ENCODE measurements around the gene IL1RL1.

Gene IL1RL1

GRCh38 chr2:102310964-102311640 lies at the start of gene IL1RL1:
Gene IL1RL1, plus strand, starts transcription at chr2:102311563. Its CDS starts 26,702 bp downstream, at chr2:102338265.
- TF ChIP-seq CTCF (IDR thresholded peaks at IDR 0.05) = no peak

GRCh38 chr2:102262216-102263129 lies 48.9 kb upstream of the IL1RL1 start:
- no peak for TF ChIP-seq CTCF (IDR thresholded peaks at IDR 0.05)

GRCh38 chr2:102264952-102265351 lies 46.4 kb upstream of the IL1RL1 start:
- TF ChIP-seq CTCF (IDR thresholded peaks at IDR 0.05) = no peak

DNA sequence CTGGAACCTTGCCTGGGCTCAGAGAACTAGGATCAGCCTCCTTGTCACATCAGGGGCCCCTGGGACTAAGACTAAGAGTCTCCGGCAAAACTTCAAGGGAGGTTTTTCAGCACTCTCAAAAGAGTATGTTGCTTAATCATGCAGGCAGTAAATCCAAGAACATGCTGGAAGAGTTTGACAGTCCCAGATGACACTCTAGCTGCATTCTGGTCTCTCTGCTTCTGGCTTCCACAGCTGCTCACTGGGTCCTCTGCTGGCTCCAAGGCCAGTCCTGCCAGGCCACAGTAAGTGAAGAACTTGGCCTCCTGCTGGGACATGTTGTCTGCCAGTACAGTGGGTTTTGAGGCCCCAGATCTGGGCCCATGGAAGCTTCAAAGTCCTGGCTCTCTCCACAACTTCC lies 45.2 kb upstream of the IL1RL1 start:
- TF ChIP-seq CTCF (IDR thresholded peaks at IDR 0.05) = no peak

GRCh38 chr2:102267774-102268173 lies 43.6 kb upstream of the IL1RL1 start:
- no peak for TF ChIP-seq CTCF (IDR thresholded peaks at IDR 0.05)

DNA sequence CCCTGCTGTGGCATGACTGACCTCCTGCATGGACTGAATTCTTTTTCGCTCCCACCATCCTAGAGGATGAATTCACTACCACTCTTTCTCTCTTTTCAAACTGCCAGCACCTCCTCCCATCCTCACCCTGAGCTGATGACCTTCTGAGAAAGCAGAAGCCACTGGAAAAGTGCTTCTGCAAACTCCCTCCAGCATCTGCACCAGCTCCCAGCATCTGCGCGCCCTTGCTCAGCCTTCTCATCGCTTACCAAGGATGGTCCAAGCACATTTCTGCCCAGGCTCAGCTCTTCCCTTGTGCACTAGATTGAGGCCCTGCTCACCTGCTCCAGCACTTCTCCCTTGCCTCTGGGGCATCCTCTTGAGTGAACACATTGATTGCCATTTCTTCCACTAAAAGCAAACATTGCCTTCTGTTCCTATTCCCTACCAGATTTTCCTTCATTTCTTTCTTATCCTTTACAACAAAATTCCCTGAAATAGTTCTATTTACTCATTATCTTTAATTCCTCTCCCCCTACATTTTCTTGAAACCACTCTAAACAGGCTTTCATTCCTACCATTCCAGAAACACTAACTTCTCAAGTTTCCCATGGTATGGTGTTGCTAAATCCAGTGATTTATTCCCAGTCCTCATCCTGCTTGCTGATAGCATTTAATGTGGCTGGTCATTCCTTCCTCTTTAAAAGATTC lies 42.7 kb upstream of the IL1RL1 start:
- no peak for TF ChIP-seq CTCF (IDR thresholded peaks at IDR 0.05)

DNA sequence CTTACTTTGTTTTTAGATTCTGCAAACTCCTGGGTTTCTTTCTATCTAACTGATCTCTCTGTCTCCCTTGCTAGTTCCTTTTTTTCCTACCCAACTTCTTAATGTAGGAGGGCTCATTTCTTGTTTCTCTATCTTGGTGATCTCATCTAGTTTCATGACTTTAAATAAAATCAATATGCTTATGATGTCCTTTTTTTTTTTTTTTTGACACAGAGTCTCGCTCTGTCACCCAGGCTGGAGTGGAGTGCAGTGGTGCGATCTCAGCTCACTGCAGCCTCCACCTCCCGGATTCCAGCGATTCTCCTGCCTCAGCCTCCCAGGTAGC lies 42.2 kb upstream of the IL1RL1 start:
- no peak for TF ChIP-seq CTCF (IDR thresholded peaks at IDR 0.05)

Data from LNCAP (cell line).